Measurements from ENCODE around the gene STOX2. TPM values are rescaled to one million over a fixed set of nuclear protein-coding genes. Genes with fewer than 3 reads are reported as not detected.

Gene STOX2
- total and polyA plus RNA-seq, 2 of the 8 experiments (the other 6 are each of a cell fraction or from before 2014, with no cell fraction given) = 5.5 to 20.0 TPM

DNA sequence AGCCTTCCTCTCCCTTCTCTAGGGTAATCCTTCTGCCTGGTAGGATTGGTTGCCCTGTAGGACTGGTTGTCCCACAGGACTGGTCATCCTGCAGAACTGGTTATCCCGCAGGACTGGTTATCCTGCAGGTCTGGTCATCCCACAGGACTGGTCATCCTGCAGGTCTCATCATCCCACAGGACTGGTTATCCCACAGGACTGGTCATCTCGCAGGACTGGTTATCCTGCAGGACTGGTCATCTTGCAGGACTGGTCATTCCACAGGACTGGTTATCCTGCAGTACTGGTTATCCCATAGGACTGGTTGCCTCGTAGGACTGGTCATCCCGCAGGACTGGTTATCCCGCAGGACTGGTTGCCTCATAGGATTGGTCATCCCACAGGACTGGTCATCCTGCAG lies 48.1 kb upstream of the STOX2 start:
- H3K23me2 ChIP-seq (ENCODE audit: low read depth, low read length) = no peaks in the 10 kb centered on the region
- H2BK12ac ChIP-seq (ENCODE audit: low read depth, low read length) = no peak overlapping the region
- H3K18ac ChIP-seq (ENCODE audit: extremely low read depth, low read length) = no peak overlapping the region
- H4K91ac ChIP-seq (replicated peaks; ENCODE audit: insufficient read length, low read length) = no peak overlapping the region
- FAIRE-seq (no peak), DNase-seq (ENCODE audit: low read depth in 1 of 2, low spot score in 2 of 2) (no peak)
- no peak overlapping the region for H3K56ac ChIP-seq (replicated peaks; ENCODE audit: insufficient read length, low read depth, low read length)
- no peaks in the 10 kb centered on the region for H4K20me1 ChIP-seq (replicated peaks in 1 of 2; ENCODE audit: control insufficient read depth in 1 of 2, insufficient read depth in 2 of 2, low read length in 2 of 2)
- peaks cover 0 to 1% (median 0%) of the 10 kb centered on the region in 4 experiments; a peak in 2 of 7 replicates for H3K27me3 ChIP-seq (replicated peaks in 1 of 4; ENCODE audit: control insufficient read depth in 3 of 4, extremely low read depth in 1 of 4, insufficient read depth in 3 of 4, low read length in 3 of 4)
- no peak overlapping the region for H3K27ac ChIP-seq (ENCODE audit: low read depth, low read length)
- TF ChIP-seq GABPA (IDR thresholded peaks at IDR 0.05; ENCODE audit: borderline replicate concordance, insufficient read depth, low read length) (no peak), YY1 (IDR thresholded peaks at IDR 0.05; ENCODE audit: low read depth, low read length) (no peak), RAD21 (IDR thresholded peaks at IDR 0.05 in 1 of 2, conservative IDR thresholded peaks at IDR 0.05 in 1 of 2; ENCODE audit: low read depth in 2 of 2, low read length in 2 of 2) (no peak), CHD1 (IDR thresholded peaks at IDR 0.05; ENCODE audit: low read depth, low read length) (no peak), EGR1 (IDR thresholded peaks at IDR 0.05; ENCODE audit: borderline replicate concordance, low read depth, low read length) (no peak), RBBP5 (IDR thresholded peaks at IDR 0.05; ENCODE audit: borderline replicate concordance, low read depth, low read length) (no peak), SIRT6 (IDR thresholded peaks at IDR 0.05; ENCODE audit: low read length) (no peak), SIX5 (IDR thresholded peaks at IDR 0.05; ENCODE audit: low read depth, low read length) (no peak), KDM1A (IDR thresholded peaks at IDR 0.05; ENCODE audit: borderline replicate concordance, low read length) (no peak), SAP30 (IDR thresholded peaks at IDR 0.05; ENCODE audit: insufficient read depth, insufficient replicate concordance, low read length) (no peak), POLR2AphosphoS5 (IDR thresholded peaks at IDR 0.05; ENCODE audit: low read depth, low read length) (no peak)
- TF ChIP-seq, protein P1, sequence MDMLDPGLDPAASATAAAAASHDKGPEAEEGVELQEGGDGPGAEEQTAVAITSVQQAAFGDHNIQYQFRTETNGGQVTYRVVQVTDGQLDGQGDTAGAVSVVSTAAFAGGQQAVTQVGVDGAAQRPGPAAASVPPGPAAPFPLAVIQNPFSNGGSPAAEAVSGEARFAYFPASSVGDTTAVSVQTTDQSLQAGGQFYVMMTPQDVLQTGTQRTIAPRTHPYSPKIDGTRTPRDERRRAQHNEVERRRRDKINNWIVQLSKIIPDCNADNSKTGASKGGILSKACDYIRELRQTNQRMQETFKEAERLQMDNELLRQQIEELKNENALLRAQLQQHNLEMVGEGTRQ (IDR thresholded peaks at IDR 0.05; ENCODE audit: low read length) = no peak
- no peak overlapping the region for H2AFZ ChIP-seq (ENCODE audit: low read length)
- H3K79me2 ChIP-seq (ENCODE audit: control insufficient read depth in 1 of 2, insufficient read depth in 2 of 2, low read length in 2 of 2) = no peaks in the 10 kb centered on the region
- H3K4me1 ChIP-seq (replicated peaks in 1 of 4; ENCODE audit: control insufficient read depth in 3 of 4, insufficient read depth in 4 of 4, low read length in 3 of 4) = peaks cover 0 to 4% (median under 1%) of the 10 kb centered on the region in 4 experiments; a peak in 1 of 7 replicates
- H2BK15ac ChIP-seq (ENCODE audit: low read length) = no peak overlapping the region
- ChIA-PET CTCF (ENCODE audit: partially characterized antibody) (interaction anchor here (1.0 to 2.9 kb wide), 4 partner anchors 10 to 243 kb away, joined by 3 to 9 read pairs (median 6); no protein-coding TSS in a partner anchor), POLR2A (ENCODE audit: partially characterized antibody) (no interaction called here)
- H3K4me2 ChIP-seq (ENCODE audit: insufficient read depth in 1 of 2, low read depth in 2 of 2, low read length in 2 of 2) = no peak overlapping the region
- no peak overlapping the region for H2BK120ac ChIP-seq (replicated peaks; ENCODE audit: low read depth, low read length)
- no peak overlapping the region for H3K23ac ChIP-seq (ENCODE audit: insufficient read length)
- WGBS, 2 experiments (ENCODE audit: extremely low coverage in 1 of 2, insufficient coverage in 1 of 2, insufficient read length in 1 of 2, insufficient replicate concordance in 2 of 2, low coverage in 1 of 2, low lambda C conversion rate in 2 of 2, missing lambda C conversion rate in 1 of 2) = 75% methylated on average over 4 of the region's 5 CpGs; no CpG with 5 or more reads in 1 of the 2 experiments
- H3K36me3 ChIP-seq (ENCODE audit: control insufficient read depth in 2 of 4, insufficient read depth in 4 of 4, low read length in 3 of 4) = no peaks in the 10 kb centered on the region
- no peak overlapping the region for H4K8ac ChIP-seq (ENCODE audit: extremely low read depth, insufficient read depth, low read length)
- H3K4ac ChIP-seq (replicated peaks; ENCODE audit: insufficient read length, low read depth, low read length) = no peak overlapping the region
- H2BK20ac ChIP-seq (ENCODE audit: low read length) = no peak overlapping the region
- no peak overlapping the region for H2BK5ac ChIP-seq (ENCODE audit: low read depth, low read length)
- no peak overlapping the region for H2AK5ac ChIP-seq (ENCODE audit: low read depth, low read length)
- no peaks in the 10 kb centered on the region for H3K79me1 ChIP-seq (ENCODE audit: low read depth, low read length)
- no peaks in the 10 kb centered on the region for H3K9me3 ChIP-seq (ENCODE audit: insufficient read depth in 2 of 2, low read depth in 1 of 2, low read length in 1 of 2)
- no peak overlapping the region for H4K5ac ChIP-seq (ENCODE audit: insufficient read length, low read depth, low read length)
- H3K9ac ChIP-seq (replicated peaks in 1 of 4; ENCODE audit: extremely low read depth in 1 of 4, low read depth in 3 of 4, low read length in 3 of 4) = no peak overlapping the region
- no peak overlapping the region for H3K4me3 ChIP-seq (ENCODE audit: extremely low read depth in 1 of 4, insufficient read depth in 2 of 4, low read depth in 3 of 4, low read length in 4 of 4)
- H3K14ac ChIP-seq (ENCODE audit: insufficient read length) = no peak overlapping the region
